Measurements from ENCODE around the gene ZDHHC21.

ZDHHC21 gene

DNA sequence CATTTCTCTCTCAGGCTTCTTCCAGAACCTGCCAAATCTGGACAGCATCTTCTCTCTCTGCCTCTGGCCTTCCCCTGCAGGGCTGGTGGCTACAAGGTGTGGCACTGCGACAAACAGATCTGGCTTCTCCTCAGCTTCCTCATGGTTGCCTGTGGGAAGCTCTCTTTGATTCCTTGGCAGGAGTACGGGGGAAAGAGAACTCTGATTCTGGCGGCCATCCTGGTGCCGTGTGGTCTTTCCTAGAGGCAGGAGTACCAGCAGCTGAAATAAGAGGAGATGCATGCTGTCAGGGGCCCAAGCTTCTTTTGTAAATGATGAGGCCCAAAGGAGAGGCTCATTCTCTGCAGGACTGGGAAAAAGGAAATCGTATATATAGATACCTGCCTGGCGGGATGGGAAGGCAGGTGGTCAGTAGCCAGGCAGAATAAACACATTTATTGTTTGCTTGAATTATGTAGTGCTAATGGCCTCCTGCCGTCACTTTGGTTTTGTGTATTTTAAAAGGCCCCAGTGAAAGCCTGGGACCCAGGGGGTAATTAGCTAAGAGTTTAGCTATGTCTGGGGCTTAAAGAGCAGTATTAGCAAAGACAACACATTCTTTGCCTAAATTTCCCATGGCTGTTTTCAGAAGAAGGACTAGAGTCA, 29.3 kb upstream of the ZDHHC21 start, which contains the start of gene CER1:
CER1 (minus strand) TSS at position 343 of the 645 bp plus-strand sequence; CDS start at position 282, 61 bp downstream.
- no peak for TF ChIP-seq CTCF (IDR thresholded peaks at IDR 0.05; ENCODE audit: insufficient read depth, low read depth, low read length, missing control alignments)
- DNase-seq (ENCODE audit: low read depth) = no peak
- no peak within 1 kb of the TSS for H3K4me3 ChIP-seq (ENCODE audit: low read length)

DNA sequence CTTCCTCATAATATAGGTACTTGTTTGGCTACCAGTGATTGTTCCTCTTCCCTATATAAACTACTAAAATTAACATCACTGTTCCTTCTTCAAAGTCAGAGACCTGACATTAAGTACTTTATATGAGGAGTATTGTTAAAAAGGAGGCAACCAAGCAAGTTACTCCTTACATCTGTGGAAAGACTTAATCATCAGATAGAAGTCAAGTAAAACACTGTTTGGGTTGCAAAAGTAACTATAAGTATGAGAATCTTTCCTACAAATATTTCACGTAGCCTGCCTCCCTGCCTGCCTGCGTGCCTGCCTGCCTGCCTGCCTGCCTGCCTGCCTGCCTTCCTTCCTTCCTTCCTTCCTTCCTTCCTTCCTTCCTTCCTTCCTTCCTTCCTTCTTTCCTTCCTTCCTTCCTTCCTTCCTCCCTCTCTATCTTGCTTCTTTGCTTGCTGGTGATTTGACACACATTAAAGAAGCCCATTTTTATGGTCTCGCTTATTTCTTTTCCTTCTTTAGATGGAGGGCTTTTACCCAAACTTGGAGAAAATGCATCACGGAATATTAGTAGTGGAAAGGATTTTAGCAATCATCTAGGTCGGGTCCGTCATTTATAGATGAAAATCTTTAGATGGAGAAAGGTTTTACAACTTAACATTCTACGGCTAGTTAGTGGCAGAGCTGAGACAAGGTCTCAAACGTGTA, 26.1 kb upstream of the ZDHHC21 start:
- no peak for TF ChIP-seq CTCF (IDR thresholded peaks at IDR 0.05; ENCODE audit: insufficient read depth, low read depth, low read length, missing control alignments)
- H3K4me3 ChIP-seq (ENCODE audit: low read length) = no peak overlapping the region
- no peak for DNase-seq (ENCODE audit: low read depth)

DNA sequence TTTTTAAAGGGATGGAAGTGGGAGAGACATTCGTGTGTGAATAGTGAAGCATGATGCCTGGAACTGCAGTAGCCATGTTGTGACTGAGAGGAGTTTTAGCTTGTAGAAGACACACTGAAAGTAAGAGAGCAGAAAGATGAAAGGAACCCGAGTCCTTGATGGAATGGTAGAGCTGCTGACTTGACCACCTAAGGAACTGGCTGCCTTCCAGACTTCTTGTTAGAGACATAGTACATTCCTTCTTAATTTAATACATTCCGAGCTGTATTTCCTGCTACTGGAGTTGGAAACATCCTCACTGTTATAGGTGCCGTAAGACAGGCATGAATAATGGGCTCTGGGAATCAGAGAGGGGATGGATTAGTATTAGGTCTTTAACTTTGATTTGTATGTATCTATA, 21.9 kb upstream of the ZDHHC21 start:
- H3K4me3 ChIP-seq (ENCODE audit: low read length) = no peak overlapping the region
- peak; percentile 9 for DNase-seq (ENCODE audit: low read depth)
- no peak for TF ChIP-seq CTCF (IDR thresholded peaks at IDR 0.05; ENCODE audit: insufficient read depth, low read depth, low read length, missing control alignments)

DNA sequence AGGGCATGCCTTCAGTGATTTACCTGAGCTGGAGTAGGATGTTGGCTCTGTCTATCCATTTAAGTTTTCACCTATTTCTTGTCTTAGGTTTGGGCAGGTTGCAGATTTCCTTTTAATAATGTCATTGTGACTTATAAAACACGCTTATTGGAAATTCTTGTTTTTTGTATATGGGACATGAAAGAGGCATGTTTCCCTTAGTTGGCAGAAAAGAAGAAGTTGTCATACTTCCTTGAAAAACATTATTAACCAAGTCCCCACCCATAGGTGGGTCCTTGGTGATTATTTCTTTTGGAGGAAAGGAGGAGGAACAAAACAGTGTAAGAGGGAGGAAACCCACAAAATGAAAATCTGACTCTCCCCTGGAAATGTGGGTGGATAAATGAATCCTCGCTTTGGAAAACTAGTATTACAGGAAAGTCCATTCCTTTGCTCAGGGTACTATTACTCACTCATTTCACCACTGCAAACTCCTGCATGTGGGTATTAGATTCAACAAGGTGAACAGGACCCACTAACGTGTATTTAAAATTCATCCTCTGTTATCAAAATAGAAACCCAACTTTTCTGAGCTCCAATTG, 20.0 kb upstream of the ZDHHC21 start:
- no peak overlapping the region for H3K4me3 ChIP-seq (ENCODE audit: low read length)
- peak; percentile 92 for DNase-seq (ENCODE audit: low read depth)
- TF ChIP-seq CTCF (IDR thresholded peaks at IDR 0.05; ENCODE audit: insufficient read depth, low read depth, low read length, missing control alignments) = no peak

- DNase-seq (ENCODE audit: low read depth) = peak; percentile 85
- H3K4me3 ChIP-seq (ENCODE audit: low read length) = no peak overlapping the region
- TF ChIP-seq CTCF (IDR thresholded peaks at IDR 0.05; ENCODE audit: insufficient read depth, low read depth, low read length, missing control alignments) = no peak
Measured at GRCh38 chr9:14710804-14711203, 17.6 kb upstream of the ZDHHC21 start.

DNA sequence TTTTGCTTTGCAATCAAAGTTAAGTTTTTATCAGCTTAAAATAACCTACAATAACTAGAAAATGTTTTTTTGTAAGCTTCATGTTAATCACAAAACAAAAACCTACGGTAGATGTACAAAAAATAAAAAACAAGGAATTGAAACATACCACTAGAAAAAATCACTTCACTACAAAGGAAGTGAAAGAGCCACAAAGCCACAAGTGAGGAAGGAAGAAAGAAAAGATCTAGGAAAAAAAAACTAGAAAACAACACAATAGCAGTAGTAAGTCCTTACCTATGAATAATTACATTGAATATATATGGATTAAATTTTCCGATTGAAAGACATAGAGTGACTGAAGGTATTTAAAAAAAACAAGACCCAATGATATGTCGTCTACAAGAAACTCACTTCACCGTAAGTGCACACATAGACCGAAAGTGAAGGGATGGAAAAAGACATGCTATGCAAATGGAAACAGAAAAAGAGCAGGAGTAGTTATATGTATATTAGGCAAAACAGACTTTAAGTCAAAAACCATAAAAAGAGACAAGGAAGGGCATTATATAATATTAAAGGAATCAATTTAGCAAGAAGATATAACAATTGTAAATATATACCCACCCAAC, 13.4 kb upstream of the ZDHHC21 start:
- H3K4me3 ChIP-seq (ENCODE audit: low read length) = no peak overlapping the region
- TF ChIP-seq CTCF (IDR thresholded peaks at IDR 0.05; ENCODE audit: insufficient read depth, low read depth, low read length, missing control alignments) = no peak
- no peak for DNase-seq (ENCODE audit: low read depth)
